A673 (cell line): Measurements from ENCODE around the gene HIRIP3. TPM values are rescaled to one million over a fixed set of nuclear protein-coding genes. Genes with fewer than 3 reads are reported as not detected.

Experiments used
- BruUV-seq: library from RNA; stranded (reverse); fragments of 400-500 nt; replicated peaks from 2 replicates; lab custom pipeline; 2021; lab: Mats Ljungman, UMichigan
- CTCF ChIA-PET: fragments of 300-600 bp; sonication (Branson Sonifier 250); formaldehyde crosslinking; loops from one replicate; lab custom pipeline; 2022; ENCODE audit warnings: antibody characterized with exemption; lab: Charles Lee
- POLR2A ChIA-PET: fragments of 300-600 bp; sonication (Branson Sonifier 250); formaldehyde crosslinking; loops from one replicate; lab custom pipeline; 2022; ENCODE audit warnings: antibody characterized with exemption; ENCODE audit not compliant: low non-redundant PET; lab: Charles Lee
- DNase-seq: peaks from one replicate; pipeline ENCODE4 v3.0.0-alpha.2; 2015; ENCODE audit warnings: low spot score
- H3K27ac ChIP-seq: fragments of 200-600 bp; sonication (generic); 2 replicates; pipeline ENCODE4 v1.5.1; 2016; ENCODE audit warnings: mixed run types, low read depth, mild to moderate bottlenecking, mixed read lengths, antibody characterized with exemption, low read length; ENCODE audit not compliant: poor library complexity, severe bottlenecking
- H3K27me3 ChIP-seq: fragments of 200-600 bp; sonication (generic); replicated peaks from 2 replicates; pipeline ENCODE4 v1.6.1; 2017; ENCODE audit warnings: mixed run types, low read depth, mild to moderate bottlenecking, mixed read lengths, antibody characterized with exemption, low read length; ENCODE audit not compliant: insufficient read depth, poor library complexity
- H3K36me3 ChIP-seq: fragments of 200-600 bp; sonication (generic); 2 replicates; pipeline ENCODE4 v1.6.1; 2016; ENCODE audit warnings: mixed run types, mild to moderate bottlenecking, mixed read lengths, antibody characterized with exemption, low read length; ENCODE audit not compliant: insufficient read depth, poor library complexity, severe bottlenecking
- H3K4me1 ChIP-seq: fragments of 200-600 bp; sonication (generic); 2 replicates; pipeline ENCODE4 v1.6.1; 2017; ENCODE audit warnings: mixed run types, mild to moderate bottlenecking, mixed read lengths, antibody characterized with exemption, low read length; ENCODE audit not compliant: insufficient read depth, poor library complexity, severe bottlenecking
- H3K4me3 ChIP-seq: fragments of 200-600 bp; sonication (generic); 2 replicates; pipeline ENCODE4 v1.5.1; 2016; ENCODE audit warnings: low read depth, mixed run types, mild to moderate bottlenecking, mixed read lengths, low read length; ENCODE audit not compliant: poor library complexity, severe bottlenecking
- H3K9me3 ChIP-seq: fragments of 200-600 bp; sonication (generic); 2 replicates; pipeline ENCODE4 v1.6.1; 2016; ENCODE audit warnings: mixed run types, low read depth, mild to moderate bottlenecking, mixed read lengths, antibody characterized with exemption, low read length; ENCODE audit not compliant: poor library complexity, severe bottlenecking
- EZH2 ChIP-seq: fragments of 200-600 bp; sonication (generic); IDR thresholded peaks from 2 replicates; pipeline ENCODE4 v1.6.1; 2017; ENCODE audit warnings: borderline replicate concordance, low read depth, mild to moderate bottlenecking, mixed read lengths, antibody characterized with exemption, low read length; ENCODE audit not compliant: poor library complexity, severe bottlenecking
- intact Hi-C: fragments of 100-400 bp; cut with micrococcal nuclease; formaldehyde crosslinking; loops from one replicate; pipeline ENCODE4 v1.10.0; 2022; ENCODE audit not compliant: unreplicated experiment
- total RNA-seq: library from RNA; stranded (reverse); gene quantifications from 2 replicates; pipeline ENCODE4 v1.2.3, GENCODE V29; 2021
- TF ChIP-seq, protein P1 (sequence below): fragments of 300-800, 200-600 bp; sonication (generic); conservative IDR thresholded peaks from 2 replicates; pipeline ENCODE4 v1.5.1; 2017; ENCODE audit warnings: low read depth, mild to moderate bottlenecking, antibody characterized with exemption, low read length, moderate library complexity, mixed read lengths

Gene HIRIP3
- total RNA-seq, 1 experiment from 2014 or later, result 29.7 TPM

GRCh38 chr16:29993903-29994599 lies 1.4 kb downstream of the HIRIP3 start:
- BruUV-seq, result TSS peak; percentile 82
- no peak for DNase-seq
- H3K9me3 ChIP-seq, result no peaks in the 10 kb centered on the region
- peaks cover 45% of the 10 kb centered on the region for H3K36me3 ChIP-seq
- TF ChIP-seq EZH2, result no peak
- TF ChIP-seq, protein P1, sequence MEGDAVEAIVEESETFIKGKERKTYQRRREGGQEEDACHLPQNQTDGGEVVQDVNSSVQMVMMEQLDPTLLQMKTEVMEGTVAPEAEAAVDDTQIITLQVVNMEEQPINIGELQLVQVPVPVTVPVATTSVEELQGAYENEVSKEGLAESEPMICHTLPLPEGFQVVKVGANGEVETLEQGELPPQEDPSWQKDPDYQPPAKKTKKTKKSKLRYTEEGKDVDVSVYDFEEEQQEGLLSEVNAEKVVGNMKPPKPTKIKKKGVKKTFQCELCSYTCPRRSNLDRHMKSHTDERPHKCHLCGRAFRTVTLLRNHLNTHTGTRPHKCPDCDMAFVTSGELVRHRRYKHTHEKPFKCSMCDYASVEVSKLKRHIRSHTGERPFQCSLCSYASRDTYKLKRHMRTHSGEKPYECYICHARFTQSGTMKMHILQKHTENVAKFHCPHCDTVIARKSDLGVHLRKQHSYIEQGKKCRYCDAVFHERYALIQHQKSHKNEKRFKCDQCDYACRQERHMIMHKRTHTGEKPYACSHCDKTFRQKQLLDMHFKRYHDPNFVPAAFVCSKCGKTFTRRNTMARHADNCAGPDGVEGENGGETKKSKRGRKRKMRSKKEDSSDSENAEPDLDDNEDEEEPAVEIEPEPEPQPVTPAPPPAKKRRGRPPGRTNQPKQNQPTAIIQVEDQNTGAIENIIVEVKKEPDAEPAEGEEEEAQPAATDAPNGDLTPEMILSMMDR, result no peak
- H3K4me3 ChIP-seq, result peak overlapping the region; percentile 66
- ChIA-PET CTCF (interaction anchor here (0.6 kb wide), 1 partner anchor 29 kb away, joined by 3 read pairs; no protein-coding TSS in a partner anchor), POLR2A (no interaction called here)
- no peaks in the 10 kb centered on the region for H3K27me3 ChIP-seq
- peak overlapping the region; percentile 91 for H3K27ac ChIP-seq
- intact Hi-C loops, result no loop called here
- H3K4me1 ChIP-seq, result peaks cover 16% of the 10 kb centered on the region

GRCh38 chr16:29993191-29993902 lies 2.1 kb downstream of the HIRIP3 start:
- POLR2A ChIA-PET, result no interaction called here
- Histone ChIP-seq H3K4me1 (peaks cover 16% of the 10 kb centered on the region), H3K27me3 (no peaks in the 10 kb centered on the region), H3K36me3 (peaks cover 46% of the 10 kb centered on the region), H3K4me3 (no peak overlapping the region), H3K27ac (peak overlapping the region; percentile 91), H3K9me3 (no peaks in the 10 kb centered on the region)
- CTCF ChIA-PET, result interaction anchor here (0.6 kb wide), 2 partner anchors 28 to 158 kb away, joined by 3 read pairs; no protein-coding TSS in a partner anchor
- no TSS peak for BruUV-seq
- intact Hi-C loops, result no loop called here
- no peak for DNase-seq
- TF ChIP-seq, protein P1, result no peak
- no peak for TF ChIP-seq EZH2

DNA sequence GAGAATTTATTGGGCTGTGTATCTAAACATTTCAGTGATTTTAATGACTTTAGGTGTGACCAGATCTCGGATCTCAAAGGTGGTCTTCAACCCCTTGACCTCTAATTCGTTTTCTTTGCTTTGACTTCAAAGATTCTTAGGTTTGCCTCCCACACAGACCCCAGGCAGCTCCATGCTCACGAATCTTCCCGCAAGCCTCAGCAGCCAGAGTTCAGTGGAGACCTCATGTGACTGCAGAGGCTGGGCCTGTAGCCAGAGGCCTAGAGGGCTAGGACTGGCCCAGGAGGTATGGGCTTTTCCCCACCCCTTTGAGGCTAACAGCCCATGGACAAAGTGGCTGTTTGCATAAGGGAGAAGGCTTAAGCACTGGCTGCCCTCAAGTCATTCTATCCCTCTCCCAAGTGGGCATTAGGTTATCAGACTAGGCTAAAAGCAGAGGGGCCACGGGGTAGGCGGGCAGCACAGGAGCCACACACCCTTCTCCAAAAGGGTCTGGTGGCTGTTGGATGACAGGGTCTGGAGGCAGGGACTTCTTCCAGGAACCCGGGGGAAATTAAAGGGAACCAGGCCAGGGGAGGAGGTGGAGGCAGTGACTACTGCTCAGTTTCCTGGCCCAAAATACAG lies 3.0 kb downstream of the HIRIP3 start:
- no peak overlapping the region for H3K4me3 ChIP-seq
- intact Hi-C loops, result no loop called here
- H3K4me1 ChIP-seq, result peaks cover 16% of the 10 kb centered on the region
- no peaks in the 10 kb centered on the region for H3K9me3 ChIP-seq
- no peak for DNase-seq
- CTCF ChIA-PET, result no interaction called here
- no peaks in the 10 kb centered on the region for H3K27me3 ChIP-seq
- no TSS peak for BruUV-seq
- no peak overlapping the region for H3K27ac ChIP-seq
- TF ChIP-seq EZH2, result no peak
- TF ChIP-seq, protein P1, result no peak
- H3K36me3 ChIP-seq, result peaks cover 47% of the 10 kb centered on the region
- POLR2A ChIA-PET, result no interaction called here
